H9 (cell line): ENCODE data around the gene ANO3. TPM values are rescaled to one million over a fixed set of nuclear protein-coding genes. Genes with fewer than 3 reads are reported as not detected.

ENCODE experiments used
- DNase-seq: peaks from one replicate; pipeline ENCODE4 v3.0.0-alpha.2; 2017
- H2AFZ ChIP-seq: one replicate; pipeline ENCODE4 v1.6.1; 2013; ENCODE audit warnings: mild to moderate bottlenecking, low read length, control low read depth, moderate library complexity
- H2AK5ac ChIP-seq: 2 replicates; pipeline ENCODE4 v1.6.1; 2013; ENCODE audit warnings: low read length, control low read depth, mixed read lengths; ENCODE audit not compliant: insufficient read length
- H2BK120ac ChIP-seq: one replicate; pipeline ENCODE4 v1.6.1; 2013; ENCODE audit warnings: low read depth, mild to moderate bottlenecking, low read length, control low read depth, inconsistent platforms; ENCODE audit not compliant: poor library complexity, severe bottlenecking
- H2BK12ac ChIP-seq: 2 replicates; pipeline ENCODE4 v1.6.1; 2013; ENCODE audit warnings: low read length, control low read depth, mixed read lengths, low read depth; ENCODE audit not compliant: insufficient read length
- H2BK15ac ChIP-seq: 2 replicates; pipeline ENCODE4 v1.6.1; 2013; ENCODE audit warnings: low read depth, low read length, control low read depth
- H2BK20ac ChIP-seq: one replicate; pipeline ENCODE4 v1.6.1; 2013; ENCODE audit warnings: low read depth, mild to moderate bottlenecking, low read length, control low read depth, inconsistent platforms; ENCODE audit not compliant: poor library complexity, severe bottlenecking
- H2BK5ac ChIP-seq: 2 replicates; pipeline ENCODE4 v1.6.1; 2013; ENCODE audit warnings: low read length, control low read depth, mixed read lengths; ENCODE audit not compliant: insufficient read length
- H3K14ac ChIP-seq: 2 replicates; pipeline ENCODE4 v1.6.1; 2013; ENCODE audit warnings: low read length, control low read depth; ENCODE audit not compliant: insufficient read depth
- H3K18ac ChIP-seq: 2 replicates; pipeline ENCODE4 v1.6.1; 2013; ENCODE audit warnings: low read depth, mild to moderate bottlenecking, mixed read lengths, low read length, control low read depth; ENCODE audit not compliant: insufficient read length
- H3K23ac ChIP-seq: 2 replicates; pipeline ENCODE4 v1.6.1; 2013; ENCODE audit warnings: low read length, control low read depth, mixed read lengths, low read depth; ENCODE audit not compliant: insufficient read length
- H3K23me2 ChIP-seq: 2 replicates; pipeline ENCODE4 v1.6.1; 2013; ENCODE audit warnings: low read depth, mild to moderate bottlenecking, mixed read lengths, low read length, control low read depth; ENCODE audit not compliant: insufficient read length, poor library complexity, severe bottlenecking
- H3K27ac ChIP-seq: 2 replicates; pipeline ENCODE4 v1.5.1; 2013; ENCODE audit warnings: low read length, control low read depth, mixed read lengths, low read depth; ENCODE audit not compliant: insufficient read length
- H3K27me3 ChIP-seq: 2 replicates; pipeline ENCODE4 v1.6.1; 2013; ENCODE audit warnings: low read length, control low read depth, inconsistent platforms; ENCODE audit not compliant: insufficient read depth
- H3K4ac ChIP-seq: 2 replicates; pipeline ENCODE4 v1.6.1; 2013; ENCODE audit warnings: low read depth, mild to moderate bottlenecking, control low read depth, inconsistent platforms, low read length, moderate library complexity
- H3K4me1 ChIP-seq: 2 replicates; pipeline ENCODE4 v1.6.1; 2013; ENCODE audit warnings: low read length, control low read depth, inconsistent platforms; ENCODE audit not compliant: insufficient read depth
- H3K4me2 ChIP-seq: 2 replicates; pipeline ENCODE4 v1.6.1; 2013; ENCODE audit warnings: low read length, control low read depth, mixed read lengths; ENCODE audit not compliant: insufficient read length, insufficient read depth
- H3K56ac ChIP-seq: 2 replicates; pipeline ENCODE4 v1.6.1; 2013; ENCODE audit warnings: low read depth, mild to moderate bottlenecking, mixed read lengths, low read length, control low read depth; ENCODE audit not compliant: insufficient read length
- H3K79me1 ChIP-seq: 2 replicates; pipeline ENCODE4 v1.6.1; 2013; ENCODE audit warnings: low read depth, mild to moderate bottlenecking, moderate library complexity, low read length, control low read depth, inconsistent platforms; ENCODE audit not compliant: insufficient read depth, poor library complexity, severe bottlenecking
- H3K79me2 ChIP-seq: 2 replicates; pipeline ENCODE4 v1.6.1; 2013; ENCODE audit warnings: low read length, control low read depth, inconsistent platforms; ENCODE audit not compliant: insufficient read depth
- H3K9ac ChIP-seq: 2 replicates; pipeline ENCODE4 v1.6.1; 2013; ENCODE audit warnings: low read length, control low read depth, mixed read lengths; ENCODE audit not compliant: insufficient read length; ENCODE audit errors: extremely low read depth
- H3K9me3 ChIP-seq: one replicate; pipeline ENCODE4 v1.6.1; 2013; ENCODE audit warnings: low read depth, low read length, inconsistent platforms; ENCODE audit not compliant: control insufficient read depth
- H3T11ph ChIP-seq: one replicate; pipeline ENCODE4 v1.6.1; 2013; ENCODE audit warnings: mild to moderate bottlenecking, low read length, control low read depth, inconsistent platforms
- H4K20me1 ChIP-seq: one replicate; pipeline ENCODE4 v1.6.1; 2013; ENCODE audit not compliant: control insufficient read depth, insufficient read length, insufficient read depth
- H4K5ac ChIP-seq: 2 replicates; pipeline ENCODE4 v1.6.1; 2013; ENCODE audit warnings: low read depth, mild to moderate bottlenecking, mixed read lengths, low read length, control low read depth; ENCODE audit not compliant: insufficient read length
- H4K8ac ChIP-seq: replicated peaks from 2 replicates; pipeline ENCODE4 v1.6.1; 2013; ENCODE audit warnings: low read length, control low read depth, mixed read lengths, low read depth; ENCODE audit not compliant: insufficient read length
- H4K91ac ChIP-seq: 2 replicates; pipeline ENCODE4 v1.6.1; 2013; ENCODE audit warnings: low read depth, mild to moderate bottlenecking, moderate library complexity, mixed read lengths, low read length, control low read depth; ENCODE audit not compliant: insufficient read length
- H3K27ac Mint-ChIP-seq, 3 experiments: 2 replicates in 2 of 3; 3 replicates in 1 of 3; pipeline ENCODE4 v1.8.0; 2020 to 2021; ENCODE audit warnings: mixed read lengths in 3 of 3, mild to moderate bottlenecking in 1 of 3, moderate library complexity in 1 of 3
- H3K27me3 Mint-ChIP-seq: 2 replicates; pipeline ENCODE4 v1.8.0; 2021; ENCODE audit warnings: low read depth, mild to moderate bottlenecking, moderate library complexity, mixed read lengths
- H3K36me3 Mint-ChIP-seq, 3 experiments: 2 replicates in 2 of 3; 3 replicates in 1 of 3; pipeline ENCODE4 v1.8.0; 2020 to 2021; ENCODE audit warnings: low read depth in 3 of 3, mixed read lengths in 3 of 3; ENCODE audit not compliant: insufficient read depth in 1 of 3
- H3K4me1 Mint-ChIP-seq, 2 experiments: 2 replicates each; pipeline ENCODE4 v1.8.0; 2020; ENCODE audit warnings: mixed read lengths in 2 of 2
- H3K4me3 Mint-ChIP-seq, 2 experiments: 2 replicates in 1 of 2; 3 replicates in 1 of 2; pipeline ENCODE4 v1.8.0; 2020 to 2021; ENCODE audit warnings: mild to moderate bottlenecking in 2 of 2, mixed read lengths in 2 of 2, moderate library complexity in 1 of 2
- H3K9me3 Mint-ChIP-seq, 2 experiments: 2 replicates in 1 of 2; 3 replicates in 1 of 2; pipeline ENCODE4 v1.8.0; 2020; ENCODE audit warnings: mild to moderate bottlenecking in 2 of 2, mixed read lengths in 2 of 2, moderate library complexity in 1 of 2
- CTCF ChIP-seq: fragments of 200-600 bp; sonication (generic); conservative IDR thresholded peaks from 3 replicates; pipeline ENCODE4 v1.8.0; 2021; ENCODE audit warnings: antibody characterized with exemption, mild to moderate bottlenecking
- WGBS: extraction: QIAGEN DNeasy Blood & Tissue Kit; methylation state at CpG from one replicate; pipeline ENCODE4 v1.1.7; 2013; ENCODE audit warnings: missing lambda C conversion rate, low lambda C conversion rate, mixed read lengths; ENCODE audit not compliant: insufficient read length; ENCODE audit errors: extremely low coverage; 5-methylcytosine and 5-hydroxymethylcytosine counted together
- total RNA-seq: library from RNA; stranded (reverse); gene quantifications from 2 replicates; pipeline ENCODE4 v1.2.1, GENCODE V29; 2021

The ANO3 gene
- total RNA-seq, 1 experiment from 2014 or later, result not detected

- Histone ChIP-seq H3K4me1 (no peaks in the 10 kb centered on the region), H2BK5ac (no peak overlapping the region), H3T11ph (no peak overlapping the region), H2AK5ac (no peak overlapping the region), H4K5ac (no peak overlapping the region), H3K79me2 (no peaks in the 10 kb centered on the region), H3K9ac (no peak overlapping the region), H3K27me3 (peaks cover 5% of the 10 kb centered on the region; the same call in 1 of the 2 replicates), H2BK20ac (no peak overlapping the region), H4K91ac (no peak overlapping the region), H3K18ac (peak overlapping the region; percentile 50), H2BK12ac (no peak overlapping the region), H3K23me2 (no peaks in the 10 kb centered on the region), H2AFZ (peak overlapping the region; percentile 97), H3K9me3 (no peaks in the 10 kb centered on the region), H3K4ac (no peak overlapping the region), H3K56ac (no peak overlapping the region), H3K79me1 (no peaks in the 10 kb centered on the region), H3K23ac (no peak overlapping the region), H3K27ac (no peak overlapping the region), H4K8ac (no peak overlapping the region), H2BK120ac (no peak overlapping the region), H2BK15ac (no peak overlapping the region), H3K4me2 (peak overlapping the region; percentile 74), H3K14ac (no peak overlapping the region), H4K20me1 (no peaks in the 10 kb centered on the region)
- TF ChIP-seq CTCF, result peak; percentile 77
- Mint-ChIP-seq H3K27me3 (peaks cover 60% of the 10 kb centered on the region), H3K4me3 (peak overlapping the region; percentile 67 to 80), H3K9me3 (no peaks in the 10 kb centered on the region), H3K4me1 (peaks cover 19 to 22% of the 10 kb centered on the region in 2 experiments), H3K36me3 (no peaks in the 10 kb centered on the region), H3K27ac (peak overlapping the region; percentile 74 to 89 (median 86); a peak in 6 of 7 replicates)
- WGBS, result no CpG with 5 or more reads among the region's 12 CpGs
- DNase-seq, result peak; percentile 80
These were observed 191.1 kb downstream of the ANO3 start for GRCh38 chr11:26522912-26523610.
